MM.1S (cell line): ENCODE results near the gene MAP3K15.

Experiments
- DNase-seq: peaks from one replicate; pipeline ENCODE4 v3.0.0-alpha.2; 2015
- H2AFZ ChIP-seq: fragments of 300-600 bp; sonication (generic); 2 replicates; pipeline ENCODE4 v1.6.0; 2016; ENCODE audit warnings: antibody characterized with exemption, low read length
- H3F3A ChIP-seq: fragments of 300-600 bp; sonication (generic); 2 replicates; pipeline ENCODE4 v1.6.1; 2016; ENCODE audit warnings: mild to moderate bottlenecking, antibody characterized with exemption, low read length, moderate library complexity, mixed read lengths; ENCODE audit not compliant: insufficient read depth
- H3K27ac ChIP-seq: fragments of 300-600 bp; sonication (generic); 2 replicates; pipeline ENCODE4 v1.5.1; 2016; ENCODE audit warnings: mild to moderate bottlenecking, low read length
- H3K27me3 ChIP-seq: fragments of 300-600 bp; sonication (generic); replicated peaks from 2 replicates; pipeline ENCODE4 v1.6.0; 2016; ENCODE audit warnings: low read length; ENCODE audit not compliant: insufficient read depth
- H3K36me3 ChIP-seq: fragments of 300-600 bp; sonication (generic); replicated peaks from 2 replicates; pipeline ENCODE4 v1.6.1; 2016; ENCODE audit warnings: mild to moderate bottlenecking, low read length, mixed read lengths; ENCODE audit not compliant: insufficient read depth
- H3K4me1 ChIP-seq: fragments of 300-600 bp; sonication (generic); 2 replicates; pipeline ENCODE4 v1.6.1; 2016; ENCODE audit warnings: low read length, mixed read lengths
- H3K4me2 ChIP-seq: fragments of 300-600 bp; sonication (generic); 2 replicates; pipeline ENCODE4 v1.6.0; 2016; ENCODE audit warnings: low read depth, low read length
- H3K4me3 ChIP-seq: fragments of 300-600 bp; sonication (generic); 2 replicates; pipeline ENCODE4 v1.5.1; 2016; ENCODE audit warnings: low read length, mixed read lengths
- H3K79me2 ChIP-seq: fragments of 300-600 bp; sonication (generic); 2 replicates; pipeline ENCODE4 v1.6.1; 2016; ENCODE audit warnings: mixed run types, low read length, mixed read lengths
- H3K9ac ChIP-seq: fragments of 300-600 bp; sonication (generic); 2 replicates; pipeline ENCODE4 v1.6.1; 2016; ENCODE audit warnings: low read length, mixed read lengths
- H3K9me2 ChIP-seq: fragments of 300-600 bp; sonication (generic); replicated peaks from 2 replicates; pipeline ENCODE4 v1.6.1; 2016; ENCODE audit warnings: mild to moderate bottlenecking, low read length, mixed read lengths; ENCODE audit not compliant: insufficient read depth
- H3K9me3 ChIP-seq: fragments of 300-600 bp; sonication (generic); replicated peaks from 2 replicates; pipeline ENCODE4 v1.6.1; 2016; ENCODE audit warnings: mild to moderate bottlenecking, low read length, mixed read lengths; ENCODE audit not compliant: insufficient read depth
- H4K20me1 ChIP-seq: fragments of 300-600 bp; sonication (generic); 2 replicates; pipeline ENCODE4 v1.6.1; 2016; ENCODE audit warnings: mild to moderate bottlenecking, low read length, moderate library complexity, mixed read lengths; ENCODE audit not compliant: insufficient read depth
- CTCF ChIP-seq: fragments of 300-600 bp; sonication (generic); IDR thresholded peaks from 2 replicates; pipeline ENCODE4 v1.5.1; 2016; ENCODE audit warnings: antibody characterized with exemption, low read length, mixed read lengths
- EZH2 ChIP-seq: fragments of 300-600 bp; sonication (generic); optimal IDR thresholded peaks from 2 replicates; pipeline ENCODE3; 2017; ENCODE audit warnings: low read depth, mild to moderate bottlenecking, antibody characterized with exemption, low read length, mixed read lengths
- EZH2phosphoT487 ChIP-seq: fragments of 300-600 bp; sonication (generic); IDR thresholded peaks from 2 replicates; pipeline ENCODE4 v1.6.1; 2018; ENCODE audit warnings: antibody characterized with exemption, low read length

Gene MAP3K15

GRCh38 chrX:19541196-19541595, 25.9 kb upstream of the MAP3K15 start:
- H3K4me3 ChIP-seq = no peak overlapping the region
- TF ChIP-seq CTCF = no peak
- TF ChIP-seq EZH2phosphoT487 = no peak
- no peak for TF ChIP-seq EZH2
- H3K79me2 ChIP-seq = no peaks in the 10 kb centered on the region
- no peaks in the 10 kb centered on the region for H3K36me3 ChIP-seq
- H4K20me1 ChIP-seq = no peaks in the 10 kb centered on the region
- no peaks in the 10 kb centered on the region for H3F3A ChIP-seq
- DNase-seq = no peak
- no peaks in the 10 kb centered on the region for H3K4me1 ChIP-seq
- H3K4me2 ChIP-seq = no peak overlapping the region
- H3K9ac ChIP-seq = no peak overlapping the region
- H3K9me3 ChIP-seq = no peaks in the 10 kb centered on the region
- H3K9me2 ChIP-seq = no peaks in the 10 kb centered on the region
- no peaks in the 10 kb centered on the region for H3K27me3 ChIP-seq
- no peak overlapping the region for H2AFZ ChIP-seq
- H3K27ac ChIP-seq = no peak overlapping the region

- Histone ChIP-seq H3K27me3 (no peaks in the 10 kb centered on the region), H3K36me3 (no peaks in the 10 kb centered on the region), H3K9ac (no peak overlapping the region), H3K9me2 (no peaks in the 10 kb centered on the region), H3K79me2 (no peaks in the 10 kb centered on the region), H3K27ac (no peak overlapping the region), H3K4me3 (no peak overlapping the region), H4K20me1 (no peaks in the 10 kb centered on the region), H3K4me2 (no peak overlapping the region), H3K4me1 (no peaks in the 10 kb centered on the region), H2AFZ (no peak overlapping the region), H3K9me3 (no peaks in the 10 kb centered on the region), H3F3A (no peaks in the 10 kb centered on the region)
- TF ChIP-seq EZH2phosphoT487 = no peak
- TF ChIP-seq CTCF = no peak
- no peak for TF ChIP-seq EZH2
- no peak for DNase-seq
Measured at GRCh38 chrX:19540076-19540475, 24.8 kb upstream of the MAP3K15 start.

- DNase-seq = no peak
- Histone ChIP-seq H4K20me1 (no peaks in the 10 kb centered on the region), H3K27me3 (no peaks in the 10 kb centered on the region), H3K9me3 (no peaks in the 10 kb centered on the region), H3K9me2 (no peaks in the 10 kb centered on the region), H3K9ac (no peak overlapping the region), H3K36me3 (no peaks in the 10 kb centered on the region), H3F3A (no peaks in the 10 kb centered on the region), H3K79me2 (no peaks in the 10 kb centered on the region), H3K4me2 (no peak overlapping the region), H2AFZ (no peak overlapping the region), H3K27ac (no peak overlapping the region), H3K4me3 (no peak overlapping the region), H3K4me1 (no peaks in the 10 kb centered on the region)
- no peak for TF ChIP-seq EZH2
- TF ChIP-seq EZH2phosphoT487 = no peak
Measured at GRCh38 chrX:19539665-19540064, 24.4 kb upstream of the MAP3K15 start.

- no peak overlapping the region for H3K4me3 ChIP-seq
- H3K9me3 ChIP-seq = no peaks in the 10 kb centered on the region
- TF ChIP-seq CTCF = peak; percentile 34
- no peak for TF ChIP-seq EZH2phosphoT487
- no peaks in the 10 kb centered on the region for H3K36me3 ChIP-seq
- no peaks in the 10 kb centered on the region for H3K27me3 ChIP-seq
- no peaks in the 10 kb centered on the region for H4K20me1 ChIP-seq
- no peaks in the 10 kb centered on the region for H3K79me2 ChIP-seq
- DNase-seq = peak; percentile 48
- no peaks in the 10 kb centered on the region for H3F3A ChIP-seq
- no peak overlapping the region for H2AFZ ChIP-seq
- no peaks in the 10 kb centered on the region for H3K9me2 ChIP-seq
- no peaks in the 10 kb centered on the region for H3K4me1 ChIP-seq
- H3K27ac ChIP-seq = no peak overlapping the region
- no peak overlapping the region for H3K4me2 ChIP-seq
- no peak overlapping the region for H3K9ac ChIP-seq
Measured at GRCh38 chrX:19535476-19535875, 20.2 kb upstream of the MAP3K15 start.
